Measurements from ENCODE around the gene C19orf33. TPM values are rescaled to one million over a fixed set of nuclear protein-coding genes. Genes with fewer than 3 reads are reported as not detected.

The C19orf33 gene
- total and polyA plus RNA-seq, 7 donors: 3.4 to 7.1 (median 3.7) TPM; not detected in 2

- TF ChIP-seq, protein P1, sequence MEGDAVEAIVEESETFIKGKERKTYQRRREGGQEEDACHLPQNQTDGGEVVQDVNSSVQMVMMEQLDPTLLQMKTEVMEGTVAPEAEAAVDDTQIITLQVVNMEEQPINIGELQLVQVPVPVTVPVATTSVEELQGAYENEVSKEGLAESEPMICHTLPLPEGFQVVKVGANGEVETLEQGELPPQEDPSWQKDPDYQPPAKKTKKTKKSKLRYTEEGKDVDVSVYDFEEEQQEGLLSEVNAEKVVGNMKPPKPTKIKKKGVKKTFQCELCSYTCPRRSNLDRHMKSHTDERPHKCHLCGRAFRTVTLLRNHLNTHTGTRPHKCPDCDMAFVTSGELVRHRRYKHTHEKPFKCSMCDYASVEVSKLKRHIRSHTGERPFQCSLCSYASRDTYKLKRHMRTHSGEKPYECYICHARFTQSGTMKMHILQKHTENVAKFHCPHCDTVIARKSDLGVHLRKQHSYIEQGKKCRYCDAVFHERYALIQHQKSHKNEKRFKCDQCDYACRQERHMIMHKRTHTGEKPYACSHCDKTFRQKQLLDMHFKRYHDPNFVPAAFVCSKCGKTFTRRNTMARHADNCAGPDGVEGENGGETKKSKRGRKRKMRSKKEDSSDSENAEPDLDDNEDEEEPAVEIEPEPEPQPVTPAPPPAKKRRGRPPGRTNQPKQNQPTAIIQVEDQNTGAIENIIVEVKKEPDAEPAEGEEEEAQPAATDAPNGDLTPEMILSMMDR (IDR thresholded peaks at IDR 0.05): no peak
- DNase-seq (no peak), ATAC-seq (no peak)
- 93 to 98% (median 94%) methylated on average over 3 of the region's 3 CpGs for WGBS, 3 donors
- H3K4me3 ChIP-seq: no peak overlapping the region
- H3K27me3 ChIP-seq (ENCODE audit: insufficient read depth in 3 of 3, low read length in 2 of 3): peaks cover 0 to 15% (median 0%) of the 10 kb centered on the region in 3 donors
- intact Hi-C loops (cut with DNase I): no loop called here
- no peaks in the 10 kb centered on the region for H3K36me3 ChIP-seq (ENCODE audit: insufficient read depth in 1 of 2, low read depth in 1 of 2)
- H3K4me1 ChIP-seq: peaks cover 8% of the 10 kb centered on the region
- H3K9me3 ChIP-seq: no peaks in the 10 kb centered on the region
- H3K27ac ChIP-seq: no peak overlapping the region
Measured at GRCh38 chr19:38320969-38321339, 16.9 kb downstream of the C19orf33 start.

GRCh38 chr19:38321646-38322196 lies 17.7 kb downstream of the C19orf33 start:
- Histone ChIP-seq H3K9me3 (no peaks in the 10 kb centered on the region), H3K27ac (no peak overlapping the region), H3K36me3 (ENCODE audit: insufficient read depth in 1 of 2, low read depth in 1 of 2) (no peaks in the 10 kb centered on the region), H3K4me1 (peaks cover 8% of the 10 kb centered on the region), H3K27me3 (ENCODE audit: insufficient read depth in 3 of 3, low read length in 2 of 3) (peaks cover 0 to 15% (median 0%) of the 10 kb centered on the region in 3 donors), H3K4me3 (no peak overlapping the region)
- DNase-seq: no peak
- ATAC-seq: no peak
- intact Hi-C loops (cut with DNase I): no loop called here
- TF ChIP-seq, protein P1 (IDR thresholded peaks at IDR 0.05): no peak
- 60 to 74% (median 68%) methylated on average over 11 of the region's 11 CpGs for WGBS, 3 donors

GRCh38 chr19:38323291-38323690 lies 19.2 kb downstream of the C19orf33 start:
- 52 to 56% (median 54%) methylated on average over 7 of the region's 7 CpGs for WGBS, 3 donors
- intact Hi-C loops (cut with DNase I): no loop called here

GRCh38 chr19:38324431-38324830 lies 20.4 kb downstream of the C19orf33 start:
- Histone ChIP-seq H3K4me1 (peaks cover 4% of the 10 kb centered on the region), H3K9me3 (no peaks in the 10 kb centered on the region), H3K27ac (no peak overlapping the region), H3K27me3 (ENCODE audit: insufficient read depth in 3 of 3, low read length in 2 of 3) (peaks cover 0 to 13% (median 0%) of the 10 kb centered on the region in 3 donors), H3K4me3 (no peak overlapping the region), H3K36me3 (ENCODE audit: insufficient read depth in 1 of 2, low read depth in 1 of 2) (no peaks in the 10 kb centered on the region)
- DNase-seq (no peak), ATAC-seq (no peak)
- 92 to 95% (median 93%) methylated on average over 4 of the region's 4 CpGs for WGBS, 3 donors
- intact Hi-C loops (cut with DNase I): no loop called here
- TF ChIP-seq, protein P1 (IDR thresholded peaks at IDR 0.05): no peak

More at GRCh38 chr19:38323291-38323690, 19.2 kb downstream of the C19orf33 start:
- H3K36me3 ChIP-seq (ENCODE audit: insufficient read depth in 1 of 2, low read depth in 1 of 2): no peaks in the 10 kb centered on the region
- TF ChIP-seq, protein P1 (IDR thresholded peaks at IDR 0.05): no peak
- ATAC-seq (no peak), DNase-seq (no peak)
- no peak overlapping the region for H3K27ac ChIP-seq
- H3K9me3 ChIP-seq: no peaks in the 10 kb centered on the region
- peaks cover 8% of the 10 kb centered on the region for H3K4me1 ChIP-seq
- peaks cover 0 to 15% (median 0%) of the 10 kb centered on the region in 3 donors for H3K27me3 ChIP-seq (ENCODE audit: insufficient read depth in 3 of 3, low read length in 2 of 3)
- H3K4me3 ChIP-seq: no peak overlapping the region

GRCh38 chr19:38326591-38326990 lies 22.5 kb downstream of the C19orf33 start:
- intact Hi-C loops (cut with DNase I): no loop called here
- WGBS, 3 donors: 91 to 92% (median 92%) methylated on average over 22 of the region's 22 CpGs

More at GRCh38 chr19:38326591-38326990, 22.5 kb downstream of the C19orf33 start:
- no peak for ATAC-seq
- H3K9me3 ChIP-seq: no peaks in the 10 kb centered on the region
- no peak overlapping the region for H3K27ac ChIP-seq
- DNase-seq: no peak
- H3K36me3 ChIP-seq (ENCODE audit: insufficient read depth in 1 of 2, low read depth in 1 of 2): no peaks in the 10 kb centered on the region
- no peaks in the 10 kb centered on the region for H3K27me3 ChIP-seq (ENCODE audit: insufficient read depth in 3 of 3, low read length in 2 of 3)
- H3K4me1 ChIP-seq: no peaks in the 10 kb centered on the region
- TF ChIP-seq, protein P1 (IDR thresholded peaks at IDR 0.05): no peak
- no peak overlapping the region for H3K4me3 ChIP-seq

All from psoas muscle (tissue), 8 donors.